GM12873 (cell line): Measurements from ENCODE around the gene ZNF385D.

Source experiments
- CTCF ChIP-seq: IDR thresholded peaks from 2 replicates; pipeline ENCODE4 v1.5.1; 2012; ENCODE audit warnings: low read depth, mild to moderate bottlenecking, moderate library complexity, low read length, control low read depth; ENCODE audit not compliant: insufficient read depth; ENCODE audit errors: missing control alignments

ZNF385D gene

GRCh38 chr3:21778715-21779114, 27.7 kb upstream of the ZNF385D start:
- no peak for TF ChIP-seq CTCF

GRCh38 chr3:21777821-21778220, 26.8 kb upstream of the ZNF385D start:
- no peak for TF ChIP-seq CTCF

- TF ChIP-seq CTCF = no peak
These were observed 15.0 kb upstream of the ZNF385D start for GRCh38 chr3:21766002-21766401.

GRCh38 chr3:21755896-21756295, 4.9 kb upstream of the ZNF385D start:
- TF ChIP-seq CTCF = no peak

GRCh38 chr3:21754839-21755238, 3.8 kb upstream of the ZNF385D start:
- no peak for TF ChIP-seq CTCF

- TF ChIP-seq CTCF = peak; percentile 53
These were observed 1.8 kb upstream of the ZNF385D start for GRCh38 chr3:21752749-21753347.

- no peak for TF ChIP-seq CTCF
These were observed 876 bp upstream of the ZNF385D start for GRCh38 chr3:21751886-21752285.
